SK-N-SH treated with all-trans-retinoic acid at 6 μM for 48 hours (cell line): Measurements from ENCODE around the gene ZBTB17.

ENCODE experiments used
- ATAC-seq: fragments of 200-7000 bp; cut with Tn5 transposase; 3 replicates; pipeline ENCODE4 v1.9.1; 2020; ENCODE audit warnings: mild to moderate bottlenecking, moderate library complexity
- ARNTL ChIP-seq: fragments of 450-650 bp; formaldehyde crosslinking; IDR thresholded peaks from 2 replicates; pipeline ENCODE4 v1.5.0; 2020; ENCODE audit warnings: low read depth, mild to moderate bottlenecking, moderate library complexity, borderline replicate concordance
- BACH2 ChIP-seq: fragments of 250-450 bp; sonication (Bioruptor Pico); IDR thresholded peaks from 2 replicates; pipeline ENCODE4 v1.9.0; 2021; ENCODE audit warnings: mild to moderate bottlenecking, borderline replicate concordance
- CSDC2 ChIP-seq: fragments of 250-450 bp; sonication (Bioruptor Pico); IDR thresholded peaks from 2 replicates; pipeline ENCODE4 v1.5.0; 2020; ENCODE audit warnings: mild to moderate bottlenecking, moderate library complexity
- CSRNP3 ChIP-seq: fragments of 250-450 bp; sonication (Bioruptor Pico); IDR thresholded peaks from 2 replicates; pipeline ENCODE4 v1.5.1; 2021; ENCODE audit warnings: mild to moderate bottlenecking, moderate library complexity
- ESRRG ChIP-seq: fragments of 250-450 bp; sonication (Bioruptor Pico); IDR thresholded peaks from 2 replicates; pipeline ENCODE4 v1.6.1; 2021; ENCODE audit warnings: mild to moderate bottlenecking
- GLIS3 ChIP-seq: fragments of 250-450 bp; sonication (Bioruptor Pico); IDR thresholded peaks from 2 replicates; pipeline ENCODE4 v1.5.0; 2020; ENCODE audit warnings: mild to moderate bottlenecking, moderate library complexity
- OSR1 ChIP-seq: fragments of 250-450 bp; sonication (Bioruptor Pico); IDR thresholded peaks from 2 replicates; pipeline ENCODE4 v1.8.0; 2022; ENCODE audit warnings: moderate library complexity, mild to moderate bottlenecking, inconsistent platforms
- PATZ1 ChIP-seq: fragments of 250-450 bp; sonication (Bioruptor Pico); IDR thresholded peaks from 2 replicates; pipeline ENCODE4 v1.8.0; 2020; ENCODE audit warnings: mild to moderate bottlenecking, moderate library complexity, borderline replicate concordance
- PPARA ChIP-seq: fragments of 250-450 bp; sonication (Bioruptor Pico); IDR thresholded peaks from 2 replicates; pipeline ENCODE4 v1.5.0; 2020; ENCODE audit warnings: mild to moderate bottlenecking, borderline replicate concordance
- RARB ChIP-seq: fragments of 250-450 bp; sonication (Bioruptor Pico); IDR thresholded peaks from 2 replicates; pipeline ENCODE4 v1.8.0; 2021; ENCODE audit warnings: mild to moderate bottlenecking, moderate library complexity
- SNAI2 ChIP-seq: fragments of 250-450 bp; sonication (Bioruptor Pico); IDR thresholded peaks from 2 replicates; pipeline ENCODE4 v1.5.0; 2020; ENCODE audit warnings: mild to moderate bottlenecking, moderate library complexity
- TCF4 ChIP-seq: fragments of 250-450 bp; sonication (Bioruptor Pico); IDR thresholded peaks from 2 replicates; pipeline ENCODE4 v1.8.0; 2021; ENCODE audit warnings: mild to moderate bottlenecking, moderate library complexity, borderline replicate concordance
- TOX ChIP-seq: fragments of 250-450 bp; sonication (Bioruptor Pico); IDR thresholded peaks from 2 replicates; pipeline ENCODE4 v1.8.0; 2021; ENCODE audit warnings: mild to moderate bottlenecking, moderate library complexity, borderline replicate concordance
- ZC3H10 ChIP-seq: fragments of 250-450 bp; sonication (Bioruptor Pico); IDR thresholded peaks from 2 replicates; pipeline ENCODE4 v1.5.1; 2021; ENCODE audit warnings: mild to moderate bottlenecking, moderate library complexity
- ZFP3 ChIP-seq: fragments of 250-450 bp; sonication (Bioruptor Pico); IDR thresholded peaks from 2 replicates; pipeline ENCODE4 v1.5.0; 2020; ENCODE audit warnings: mild to moderate bottlenecking, moderate library complexity
- ZFP30 ChIP-seq: fragments of 450-650 bp; formaldehyde crosslinking; IDR thresholded peaks from 2 replicates; pipeline ENCODE4 v1.5.0; 2022; ENCODE audit warnings: mild to moderate bottlenecking, moderate library complexity
- ZNF565 ChIP-seq: fragments of 450-650 bp; formaldehyde crosslinking; conservative IDR thresholded peaks from 2 replicates; pipeline ENCODE4 v1.5.0; 2020; ENCODE audit warnings: low read depth, mild to moderate bottlenecking, moderate library complexity
- ZNF70 ChIP-seq: fragments of 450-650 bp; formaldehyde crosslinking; IDR thresholded peaks from 2 replicates; pipeline ENCODE4 v1.5.0; 2020; ENCODE audit warnings: mild to moderate bottlenecking, moderate library complexity
- ZNF8 ChIP-seq: fragments of 450-650 bp; formaldehyde crosslinking; IDR thresholded peaks from 2 replicates; pipeline ENCODE4 v1.5.0; 2020; ENCODE audit warnings: mild to moderate bottlenecking, moderate library complexity
- TF ChIP-seq, protein P1 (sequence below): fragments of 250-450 bp; sonication (Bioruptor Pico); IDR thresholded peaks from 2 replicates; pipeline ENCODE4 v1.5.0; 2020; ENCODE audit warnings: mild to moderate bottlenecking, moderate library complexity
- TF ChIP-seq, protein P2 (sequence below): fragments of 250-450 bp; sonication (Bioruptor Pico); IDR thresholded peaks from 2 replicates; pipeline ENCODE4 v1.8.0; 2021; ENCODE audit warnings: low read depth, mild to moderate bottlenecking, moderate library complexity, borderline replicate concordance
- TF ChIP-seq, protein P3 (sequence below): fragments of 250-450 bp; sonication (Bioruptor Pico); IDR thresholded peaks from 2 replicates; pipeline ENCODE4 v1.5.1; 2020; ENCODE audit warnings: low read depth, mild to moderate bottlenecking, moderate library complexity

Gene ZBTB17

GRCh38 chr1:15957221-15958095, 18.4 kb downstream of the ZBTB17 start:
- no peak for ATAC-seq

DNA sequence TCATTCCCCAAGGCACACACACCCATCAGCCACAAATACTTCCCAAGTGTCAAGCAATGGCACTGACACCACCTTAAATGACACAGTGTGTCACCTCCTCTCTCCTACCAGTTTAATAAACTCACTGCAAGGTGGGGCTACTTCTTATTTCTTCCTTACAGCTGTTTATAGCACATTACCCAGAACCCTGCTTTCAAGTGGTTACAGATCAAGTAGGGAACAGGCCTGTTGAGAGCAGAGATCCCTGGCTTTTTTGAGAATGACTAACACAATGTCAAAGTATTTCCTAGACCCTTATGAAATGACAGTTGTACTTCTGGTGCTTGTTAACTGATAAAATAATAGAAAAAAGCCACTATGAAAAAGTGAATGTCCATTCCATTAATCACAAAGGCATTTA, 19.8 kb downstream of the ZBTB17 start:
- ATAC-seq = peak; percentile 12; the same call in 1 of the 3 replicates
- no peak for TF ChIP-seq TOX (CRISPR knock-in tag)
- TF ChIP-seq GLIS3 = no peak
- no peak for TF ChIP-seq OSR1 (CRISPR knock-in tag)
- TF ChIP-seq ZFP30 (CRISPR knock-in tag) = no peak
- TF ChIP-seq TCF4 (CRISPR knock-in tag) = no peak
- TF ChIP-seq ARNTL (CRISPR knock-in tag) = no peak
- TF ChIP-seq ZNF70 = no peak
- TF ChIP-seq PATZ1 (CRISPR knock-in tag) = no peak

More at GRCh38 chr1:15957221-15958095, 18.4 kb downstream of the ZBTB17 start:
- no peak for TF ChIP-seq ARNTL (CRISPR knock-in tag)
- no peak for TF ChIP-seq ZFP3 (CRISPR knock-in tag)
- TF ChIP-seq TOX (CRISPR knock-in tag) = no peak
- no peak for TF ChIP-seq ZNF565 (CRISPR knock-in tag)
- TF ChIP-seq ZNF70 = no peak
- no peak for TF ChIP-seq SNAI2 (CRISPR knock-in tag)
- TF ChIP-seq, protein P1, sequence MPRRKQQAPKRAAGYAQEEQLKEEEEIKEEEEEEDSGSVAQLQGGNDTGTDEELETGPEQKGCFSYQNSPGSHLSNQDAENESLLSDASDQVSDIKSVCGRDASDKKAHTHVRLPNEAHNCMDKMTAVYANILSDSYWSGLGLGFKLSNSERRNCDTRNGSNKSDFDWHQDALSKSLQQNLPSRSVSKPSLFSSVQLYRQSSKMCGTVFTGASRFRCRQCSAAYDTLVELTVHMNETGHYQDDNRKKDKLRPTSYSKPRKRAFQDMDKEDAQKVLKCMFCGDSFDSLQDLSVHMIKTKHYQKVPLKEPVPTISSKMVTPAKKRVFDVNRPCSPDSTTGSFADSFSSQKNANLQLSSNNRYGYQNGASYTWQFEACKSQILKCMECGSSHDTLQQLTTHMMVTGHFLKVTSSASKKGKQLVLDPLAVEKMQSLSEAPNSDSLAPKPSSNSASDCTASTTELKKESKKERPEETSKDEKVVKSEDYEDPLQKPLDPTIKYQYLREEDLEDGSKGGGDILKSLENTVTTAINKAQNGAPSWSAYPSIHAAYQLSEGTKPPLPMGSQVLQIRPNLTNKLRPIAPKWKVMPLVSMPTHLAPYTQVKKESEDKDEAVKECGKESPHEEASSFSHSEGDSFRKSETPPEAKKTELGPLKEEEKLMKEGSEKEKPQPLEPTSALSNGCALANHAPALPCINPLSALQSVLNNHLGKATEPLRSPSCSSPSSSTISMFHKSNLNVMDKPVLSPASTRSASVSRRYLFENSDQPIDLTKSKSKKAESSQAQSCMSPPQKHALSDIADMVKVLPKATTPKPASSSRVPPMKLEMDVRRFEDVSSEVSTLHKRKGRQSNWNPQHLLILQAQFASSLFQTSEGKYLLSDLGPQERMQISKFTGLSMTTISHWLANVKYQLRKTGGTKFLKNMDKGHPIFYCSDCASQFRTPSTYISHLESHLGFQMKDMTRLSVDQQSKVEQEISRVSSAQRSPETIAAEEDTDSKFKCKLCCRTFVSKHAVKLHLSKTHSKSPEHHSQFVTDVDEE (CRISPR knock-in tag) = no peak
- TF ChIP-seq ESRRG (CRISPR knock-in tag) = no peak
- no peak for TF ChIP-seq BACH2 (CRISPR knock-in tag)
- no peak for TF ChIP-seq CSDC2 (CRISPR knock-in tag)
- no peak for TF ChIP-seq RARB
- no peak for TF ChIP-seq OSR1 (CRISPR knock-in tag)
- TF ChIP-seq ZFP30 (CRISPR knock-in tag) = no peak
- TF ChIP-seq ZC3H10 (CRISPR knock-in tag) = no peak
- TF ChIP-seq PPARA (CRISPR knock-in tag) = no peak

GRCh38 chr1:15955552-15955951, 20.3 kb downstream of the ZBTB17 start:
- no peak for ATAC-seq
- TF ChIP-seq CSDC2 (CRISPR knock-in tag) = no peak
- TF ChIP-seq ZNF565 (CRISPR knock-in tag) = no peak
- TF ChIP-seq CSRNP3 (CRISPR knock-in tag) = no peak
- TF ChIP-seq RARB = no peak
- TF ChIP-seq, protein P1 (CRISPR knock-in tag) = no peak
- no peak for TF ChIP-seq TCF4 (CRISPR knock-in tag)
- no peak for TF ChIP-seq ZNF8
- no peak for TF ChIP-seq OSR1 (CRISPR knock-in tag)
- no peak for TF ChIP-seq ZNF70
- TF ChIP-seq, protein P2, sequence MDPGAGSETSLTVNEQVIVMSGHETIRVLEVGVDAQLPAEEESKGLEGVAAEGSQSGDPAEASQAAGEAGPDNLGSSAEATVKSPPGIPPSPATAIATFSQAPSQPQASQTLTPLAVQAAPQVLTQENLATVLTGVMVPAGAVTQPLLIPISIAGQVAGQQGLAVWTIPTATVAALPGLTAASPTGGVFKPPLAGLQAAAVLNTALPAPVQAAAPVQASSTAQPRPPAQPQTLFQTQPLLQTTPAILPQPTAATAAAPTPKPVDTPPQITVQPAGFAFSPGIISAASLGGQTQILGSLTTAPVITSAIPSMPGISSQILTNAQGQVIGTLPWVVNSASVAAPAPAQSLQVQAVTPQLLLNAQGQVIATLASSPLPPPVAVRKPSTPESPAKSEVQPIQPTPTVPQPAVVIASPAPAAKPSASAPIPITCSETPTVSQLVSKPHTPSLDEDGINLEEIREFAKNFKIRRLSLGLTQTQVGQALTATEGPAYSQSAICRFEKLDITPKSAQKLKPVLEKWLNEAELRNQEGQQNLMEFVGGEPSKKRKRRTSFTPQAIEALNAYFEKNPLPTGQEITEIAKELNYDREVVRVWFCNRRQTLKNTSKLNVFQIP (CRISPR knock-in tag) = no peak
- TF ChIP-seq PATZ1 (CRISPR knock-in tag) = no peak
- TF ChIP-seq, protein P3, sequence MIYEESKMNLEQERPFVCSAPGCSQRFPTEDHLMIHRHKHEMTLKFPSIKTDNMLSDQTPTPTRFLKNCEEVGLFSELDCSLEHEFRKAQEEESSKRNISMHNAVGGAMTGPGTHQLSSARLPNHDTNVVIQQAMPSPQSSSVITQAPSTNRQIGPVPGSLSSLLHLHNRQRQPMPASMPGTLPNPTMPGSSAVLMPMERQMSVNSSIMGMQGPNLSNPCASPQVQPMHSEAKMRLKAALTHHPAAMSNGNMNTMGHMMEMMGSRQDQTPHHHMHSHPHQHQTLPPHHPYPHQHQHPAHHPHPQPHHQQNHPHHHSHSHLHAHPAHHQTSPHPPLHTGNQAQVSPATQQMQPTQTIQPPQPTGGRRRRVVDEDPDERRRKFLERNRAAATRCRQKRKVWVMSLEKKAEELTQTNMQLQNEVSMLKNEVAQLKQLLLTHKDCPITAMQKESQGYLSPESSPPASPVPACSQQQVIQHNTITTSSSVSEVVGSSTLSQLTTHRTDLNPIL (CRISPR knock-in tag) = no peak
- no peak for TF ChIP-seq ARNTL (CRISPR knock-in tag)
- TF ChIP-seq BACH2 (CRISPR knock-in tag) = no peak
